ENCODE measurements around the gene TMEM185B.
"Not testable (repeated sequence)": the region's sequence is repeated elsewhere in the genome, so short reads cannot be mapped to it uniquely, and the experiment has no call there.

The TMEM185B gene

GRCh38 chr2:120204417-120204816 is 18.8 kb downstream of the TMEM185B start:
- Mint-ChIP-seq H3K4me3 (no peak overlapping the region), H3K36me3 (ENCODE audit: low read depth) (no peaks in the 10 kb centered on the region), H3K27ac (no peak overlapping the region), H3K4me1 (peaks cover 24% of the 10 kb centered on the region), H3K27me3 (ENCODE audit: low read depth, poor library complexity) (peaks cover 12% of the 10 kb centered on the region), H3K9me3 (peaks cover 5% of the 10 kb centered on the region)
- no peak for DNase-seq
- TF ChIP-seq, protein P1, sequence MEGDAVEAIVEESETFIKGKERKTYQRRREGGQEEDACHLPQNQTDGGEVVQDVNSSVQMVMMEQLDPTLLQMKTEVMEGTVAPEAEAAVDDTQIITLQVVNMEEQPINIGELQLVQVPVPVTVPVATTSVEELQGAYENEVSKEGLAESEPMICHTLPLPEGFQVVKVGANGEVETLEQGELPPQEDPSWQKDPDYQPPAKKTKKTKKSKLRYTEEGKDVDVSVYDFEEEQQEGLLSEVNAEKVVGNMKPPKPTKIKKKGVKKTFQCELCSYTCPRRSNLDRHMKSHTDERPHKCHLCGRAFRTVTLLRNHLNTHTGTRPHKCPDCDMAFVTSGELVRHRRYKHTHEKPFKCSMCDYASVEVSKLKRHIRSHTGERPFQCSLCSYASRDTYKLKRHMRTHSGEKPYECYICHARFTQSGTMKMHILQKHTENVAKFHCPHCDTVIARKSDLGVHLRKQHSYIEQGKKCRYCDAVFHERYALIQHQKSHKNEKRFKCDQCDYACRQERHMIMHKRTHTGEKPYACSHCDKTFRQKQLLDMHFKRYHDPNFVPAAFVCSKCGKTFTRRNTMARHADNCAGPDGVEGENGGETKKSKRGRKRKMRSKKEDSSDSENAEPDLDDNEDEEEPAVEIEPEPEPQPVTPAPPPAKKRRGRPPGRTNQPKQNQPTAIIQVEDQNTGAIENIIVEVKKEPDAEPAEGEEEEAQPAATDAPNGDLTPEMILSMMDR (IDR thresholded peaks at IDR 0.05) = no peak

GRCh38 chr2:120204022-120204405 is 19.2 kb downstream of the TMEM185B start:
- TF ChIP-seq, protein P1 (IDR thresholded peaks at IDR 0.05) = no peak
- Mint-ChIP-seq H3K4me3 (no peak overlapping the region), H3K27ac (no peak overlapping the region), H3K9me3 (peaks cover 9% of the 10 kb centered on the region), H3K36me3 (ENCODE audit: low read depth) (peaks cover 1% of the 10 kb centered on the region), H3K4me1 (peaks cover 23% of the 10 kb centered on the region), H3K27me3 (ENCODE audit: low read depth, poor library complexity) (peaks cover 11% of the 10 kb centered on the region)
- DNase-seq = no peak

- H3K4me3 Mint-ChIP-seq = no peak overlapping the region
- no peak overlapping the region for H3K27ac Mint-ChIP-seq
- H3K9me3 Mint-ChIP-seq = peaks cover 15% of the 10 kb centered on the region
- H3K36me3 Mint-ChIP-seq (ENCODE audit: low read depth) = peaks cover 5% of the 10 kb centered on the region
- TF ChIP-seq, protein P1 (IDR thresholded peaks at IDR 0.05) = no peak
- peaks cover 23% of the 10 kb centered on the region for H3K4me1 Mint-ChIP-seq
- DNase-seq = no peak
- peaks cover 11% of the 10 kb centered on the region for H3K27me3 Mint-ChIP-seq (ENCODE audit: low read depth, poor library complexity)
These were observed 19.8 kb downstream of the TMEM185B start for GRCh38 chr2:120203251-120204021.

GRCh38 chr2:120199817-120200459 is 23.3 kb downstream of the TMEM185B start:
- not testable (repeated sequence) for H3K4me3 Mint-ChIP-seq; DNase-seq; H3K27ac Mint-ChIP-seq; H3K36me3 Mint-ChIP-seq (ENCODE audit: low read depth); H3K27me3 Mint-ChIP-seq (ENCODE audit: low read depth, poor library complexity)
- H3K9me3 Mint-ChIP-seq = peaks cover 36% of the 10 kb centered on the region
- peaks cover 15% of the 10 kb centered on the region for H3K4me1 Mint-ChIP-seq

DNA sequence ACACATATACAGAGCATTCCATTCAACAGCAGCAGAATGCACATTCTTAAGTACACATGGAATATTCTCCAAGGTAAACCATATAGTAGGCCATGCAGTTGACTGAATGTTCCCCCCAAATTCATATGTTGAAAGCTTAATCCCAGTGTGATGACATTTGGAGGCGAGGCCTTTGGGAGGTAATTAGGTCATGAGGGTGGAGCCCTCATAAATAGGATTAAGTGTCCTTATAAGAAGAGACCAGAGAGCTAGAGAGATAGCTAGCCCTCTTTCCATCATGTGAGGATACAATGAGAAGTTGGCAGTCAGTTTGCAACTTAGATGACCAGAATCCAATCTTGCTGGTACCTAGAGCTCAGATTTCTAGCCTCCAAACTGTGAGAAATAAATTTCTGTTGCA is 27.6 kb downstream of the TMEM185B start:
- Mint-ChIP-seq H3K36me3 (ENCODE audit: low read depth) (peaks cover 17% of the 10 kb centered on the region), H3K27ac (no peak overlapping the region), H3K4me3 (no peak overlapping the region), H3K9me3 (peaks cover 60% of the 10 kb centered on the region), H3K4me1 (no peaks in the 10 kb centered on the region), H3K27me3 (ENCODE audit: low read depth, poor library complexity) (peaks cover 2% of the 10 kb centered on the region)
- TF ChIP-seq, protein P1 (IDR thresholded peaks at IDR 0.05) = no peak
- no peak for DNase-seq

DNA sequence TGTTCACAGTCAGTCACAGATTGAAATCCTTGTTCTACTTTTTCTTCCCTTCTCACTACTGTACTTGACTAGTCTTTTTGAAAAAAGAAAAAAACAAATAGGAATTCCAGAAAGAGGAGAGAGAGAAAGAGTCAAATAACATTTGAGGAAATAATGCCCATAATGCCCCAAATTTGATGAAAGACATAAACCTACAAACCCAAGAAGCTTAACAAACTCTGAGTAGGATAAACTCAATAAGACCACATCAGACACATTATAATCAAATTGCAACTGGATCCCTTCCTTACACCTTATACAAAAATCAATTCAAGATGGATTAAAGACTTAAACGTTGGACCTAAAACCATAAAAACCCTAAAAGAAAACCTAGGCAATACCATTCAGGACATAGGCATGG is 30.9 kb downstream of the TMEM185B start:
- H3K9me3 Mint-ChIP-seq = peaks cover 50% of the 10 kb centered on the region
- peaks cover 6% of the 10 kb centered on the region for H3K27me3 Mint-ChIP-seq (ENCODE audit: low read depth, poor library complexity)

More for the DNA sequence above, 30.9 kb downstream of the TMEM185B start:
- H3K27ac Mint-ChIP-seq = no peak overlapping the region
- TF ChIP-seq, protein P1 (IDR thresholded peaks at IDR 0.05) = no peak
- DNase-seq = no peak
- H3K4me1 Mint-ChIP-seq = no peaks in the 10 kb centered on the region
- H3K4me3 Mint-ChIP-seq = no peak overlapping the region
- H3K36me3 Mint-ChIP-seq (ENCODE audit: low read depth) = peaks cover 12% of the 10 kb centered on the region
